OCI-LY7 (cell line): ENCODE measurements around the gene TSHZ2. TPM values are rescaled to one million over a fixed set of nuclear protein-coding genes. Genes with fewer than 3 reads are reported as not detected.

Experiments
- BruUV-seq: library from RNA; stranded (reverse); fragments of 400-500 nt; replicated peaks from 2 replicates; lab custom pipeline; 2021; lab: Mats Ljungman, UMichigan
- CTCF ChIA-PET: fragments of 300-600 bp; sonication (Branson Sonifier 250); formaldehyde crosslinking; loops from one replicate; lab custom pipeline; 2022; ENCODE audit warnings: antibody characterized with exemption; ENCODE audit not compliant: unreplicated experiment; lab: Charles Lee
- POLR2A ChIA-PET: fragments of 300-600 bp; sonication (Branson Sonifier 250); formaldehyde crosslinking; loops from one replicate; lab custom pipeline; 2022; ENCODE audit warnings: antibody characterized with exemption; lab: Charles Lee
- DNase-seq: peaks from one replicate; pipeline ENCODE4 v3.0.0-alpha.2; 2015; ENCODE audit warnings: low spot score
- H2AFZ ChIP-seq: fragments of 200-600 bp; sonication (generic), shearing (Covaris generic); 2 replicates; pipeline ENCODE4 v1.6.1; 2014; ENCODE audit warnings: mild to moderate bottlenecking, antibody characterized with exemption, low read length, moderate library complexity
- H3K27ac ChIP-seq: fragments of 200-600 bp; sonication (generic); 2 replicates; pipeline ENCODE4 v1.5.1; 2014; ENCODE audit warnings: mixed run types, low read depth, mild to moderate bottlenecking, moderate library complexity, low read length, inconsistent platforms; ENCODE audit not compliant: poor library complexity, severe bottlenecking
- H3K36me3 ChIP-seq: fragments of 200-600 bp; sonication (generic); 2 replicates; pipeline ENCODE4 v1.6.1; 2014; ENCODE audit warnings: mild to moderate bottlenecking, antibody characterized with exemption, low read length, moderate library complexity, mixed read lengths; ENCODE audit not compliant: insufficient read depth
- H3K4me1 ChIP-seq: fragments of 200-600 bp; sonication (generic); 2 replicates; pipeline ENCODE4 v1.5.1; 2014; ENCODE audit warnings: mild to moderate bottlenecking, low read length; ENCODE audit not compliant: insufficient read depth, poor library complexity, severe bottlenecking
- H3K4me2 ChIP-seq: fragments of 200-600 bp; sonication (generic); 2 replicates; pipeline ENCODE4 v1.6.1; 2014; ENCODE audit warnings: mild to moderate bottlenecking, low read length
- H3K4me3 ChIP-seq: fragments of 200-600 bp; sonication (generic); 2 replicates; pipeline ENCODE4 v1.5.1; 2014; ENCODE audit warnings: mild to moderate bottlenecking, low read depth, low read length; ENCODE audit not compliant: poor library complexity, severe bottlenecking
- H3K79me2 ChIP-seq: fragments of 200-600 bp; sonication (generic); 2 replicates; pipeline ENCODE4 v1.6.1; 2016; ENCODE audit warnings: low read depth, mild to moderate bottlenecking, low read length, moderate library complexity, mixed read lengths; ENCODE audit not compliant: insufficient read depth
- H3K9me2 ChIP-seq: fragments of 200-600 bp; sonication (generic); 2 replicates; pipeline ENCODE4 v1.6.1; 2016; ENCODE audit warnings: mild to moderate bottlenecking, low read length, mixed read lengths; ENCODE audit not compliant: insufficient read depth
- H3K9me3 ChIP-seq: fragments of 200-600 bp; sonication (generic); 2 replicates; pipeline ENCODE4 v1.6.1; 2014; ENCODE audit warnings: mild to moderate bottlenecking, mixed run types, low read length, mixed read lengths
- H4K20me1 ChIP-seq: fragments of 200-600 bp; sonication (generic); 2 replicates; pipeline ENCODE4 v1.6.1; 2014; ENCODE audit warnings: mild to moderate bottlenecking, antibody characterized with exemption, low read length, moderate library complexity, mixed read lengths; ENCODE audit not compliant: insufficient read depth
- EZH2phosphoT487 ChIP-seq: fragments of 200-600 bp; sonication (generic); IDR thresholded peaks from 2 replicates; pipeline ENCODE4 v1.6.1; 2018; ENCODE audit warnings: low read depth, borderline replicate concordance, mild to moderate bottlenecking, mixed run types, antibody characterized with exemption, low read length, moderate library complexity, mixed read lengths
- intact Hi-C: fragments of 100-400 bp; cut with micrococcal nuclease; formaldehyde crosslinking; loops from one replicate; pipeline ENCODE4 v1.10.0; 2022; ENCODE audit not compliant: unreplicated experiment
- total RNA-seq, 2 experiments: library from RNA; depleted of rRNA in 1 of 2; stranded (reverse); fragments of >200 nt in 1 of 2; shearing (Covaris generic) in 1 of 2; gene quantifications; 2 replicates each; pipeline ENCODE4 v1.2.3, GENCODE V29; 2014 to 2022
- TF ChIP-seq, protein P1 (sequence below): fragments of 200-600 bp; sonication (generic); conservative IDR thresholded peaks from 2 replicates; pipeline ENCODE4 v1.5.1; 2014; ENCODE audit warnings: mild to moderate bottlenecking, antibody characterized with exemption, low read length, moderate library complexity, mixed read lengths

The TSHZ2 gene
- total RNA-seq, 2 experiments from 2014 or later: not detected

DNA sequence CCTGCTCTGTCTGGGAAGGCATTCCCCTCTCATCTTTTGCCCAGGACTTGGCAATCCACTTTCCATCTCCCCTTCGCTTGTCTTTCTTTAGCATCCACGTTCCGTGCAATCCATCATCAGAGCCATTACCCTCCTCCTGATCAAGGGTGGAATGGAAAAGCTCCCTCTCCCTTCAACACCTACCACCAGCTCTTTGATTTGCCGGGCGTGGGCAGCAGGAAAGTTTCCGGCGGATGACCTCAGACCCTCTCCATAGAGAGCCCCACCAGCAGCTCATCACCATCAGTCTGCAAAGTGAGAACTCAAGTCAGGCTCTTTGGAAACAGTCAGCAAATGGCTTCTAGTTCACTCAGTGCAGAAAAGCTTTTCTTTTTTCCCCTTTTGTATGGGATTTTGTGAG is 76.2 kb downstream of the TSHZ2 start:
- DNase-seq: no peak

GRCh38 chr20:53050338-53050737 is 78.2 kb downstream of the TSHZ2 start:
- no peak for TF ChIP-seq EZH2phosphoT487
- TF ChIP-seq, protein P1, sequence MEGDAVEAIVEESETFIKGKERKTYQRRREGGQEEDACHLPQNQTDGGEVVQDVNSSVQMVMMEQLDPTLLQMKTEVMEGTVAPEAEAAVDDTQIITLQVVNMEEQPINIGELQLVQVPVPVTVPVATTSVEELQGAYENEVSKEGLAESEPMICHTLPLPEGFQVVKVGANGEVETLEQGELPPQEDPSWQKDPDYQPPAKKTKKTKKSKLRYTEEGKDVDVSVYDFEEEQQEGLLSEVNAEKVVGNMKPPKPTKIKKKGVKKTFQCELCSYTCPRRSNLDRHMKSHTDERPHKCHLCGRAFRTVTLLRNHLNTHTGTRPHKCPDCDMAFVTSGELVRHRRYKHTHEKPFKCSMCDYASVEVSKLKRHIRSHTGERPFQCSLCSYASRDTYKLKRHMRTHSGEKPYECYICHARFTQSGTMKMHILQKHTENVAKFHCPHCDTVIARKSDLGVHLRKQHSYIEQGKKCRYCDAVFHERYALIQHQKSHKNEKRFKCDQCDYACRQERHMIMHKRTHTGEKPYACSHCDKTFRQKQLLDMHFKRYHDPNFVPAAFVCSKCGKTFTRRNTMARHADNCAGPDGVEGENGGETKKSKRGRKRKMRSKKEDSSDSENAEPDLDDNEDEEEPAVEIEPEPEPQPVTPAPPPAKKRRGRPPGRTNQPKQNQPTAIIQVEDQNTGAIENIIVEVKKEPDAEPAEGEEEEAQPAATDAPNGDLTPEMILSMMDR: no peak
- no peak overlapping the region for H2AFZ ChIP-seq
- DNase-seq: no peak
- no peaks in the 10 kb centered on the region for H3K4me1 ChIP-seq
- H3K27ac ChIP-seq: no peak overlapping the region
- no peaks in the 10 kb centered on the region for H3K79me2 ChIP-seq
- H3K9me3 ChIP-seq: no peaks in the 10 kb centered on the region
- ChIA-PET POLR2A (interaction anchor here (1.0 kb wide), 1 partner anchor 32 kb away, joined by 4 read pairs; no protein-coding TSS in a partner anchor), CTCF (no interaction called here)
- BruUV-seq: no TSS peak
- H3K4me2 ChIP-seq: no peak overlapping the region
- no peaks in the 10 kb centered on the region for H4K20me1 ChIP-seq
- H3K9me2 ChIP-seq: no peaks in the 10 kb centered on the region
- intact Hi-C loops: no loop called here
- no peak overlapping the region for H3K4me3 ChIP-seq
- no peaks in the 10 kb centered on the region for H3K36me3 ChIP-seq

More for the DNA sequence above, 76.2 kb downstream of the TSHZ2 start:
- H3K9me2 ChIP-seq: no peaks in the 10 kb centered on the region
- intact Hi-C loops: no loop called here
- no peak overlapping the region for H3K4me3 ChIP-seq
- CTCF ChIA-PET: no interaction called here
- BruUV-seq: no TSS peak
- no peak for TF ChIP-seq EZH2phosphoT487
- TF ChIP-seq, protein P1: no peak
- no peak overlapping the region for H3K27ac ChIP-seq
- H3K36me3 ChIP-seq: no peaks in the 10 kb centered on the region
- peaks cover 4% of the 10 kb centered on the region for H3K4me1 ChIP-seq
- peak overlapping the region; percentile 12; the same call in 1 of the 2 replicates for H2AFZ ChIP-seq
- H4K20me1 ChIP-seq: no peaks in the 10 kb centered on the region
- H3K79me2 ChIP-seq: no peaks in the 10 kb centered on the region
- H3K9me3 ChIP-seq: no peaks in the 10 kb centered on the region
- H3K4me2 ChIP-seq: no peak overlapping the region
- POLR2A ChIA-PET: no interaction called here

GRCh38 chr20:53052380-53052779 is 80.2 kb downstream of the TSHZ2 start:
- Histone ChIP-seq H3K9me3 (no peaks in the 10 kb centered on the region), H2AFZ (no peak overlapping the region), H3K4me3 (no peak overlapping the region), H3K4me2 (no peak overlapping the region), H3K4me1 (no peaks in the 10 kb centered on the region), H3K79me2 (no peaks in the 10 kb centered on the region), H3K9me2 (no peaks in the 10 kb centered on the region), H4K20me1 (no peaks in the 10 kb centered on the region), H3K27ac (no peak overlapping the region), H3K36me3 (no peaks in the 10 kb centered on the region)
- TF ChIP-seq EZH2phosphoT487: no peak
- TF ChIP-seq, protein P1: no peak
- BruUV-seq: no TSS peak
- intact Hi-C loops: no loop called here
- POLR2A ChIA-PET: no interaction called here
- DNase-seq: no peak
- CTCF ChIA-PET: no interaction called here
